ENCODE measurements around the gene EAF2. TPM values are rescaled to one million over a fixed set of nuclear protein-coding genes. Genes with fewer than 3 reads are reported as not detected.
"Not testable (repeated sequence)": the region's sequence is repeated elsewhere in the genome, so short reads cannot be mapped to it uniquely, and the experiment has no call there.

EAF2 gene
- total RNA-seq, 1 experiment from 2014 or later = 2.3 TPM

DNA sequence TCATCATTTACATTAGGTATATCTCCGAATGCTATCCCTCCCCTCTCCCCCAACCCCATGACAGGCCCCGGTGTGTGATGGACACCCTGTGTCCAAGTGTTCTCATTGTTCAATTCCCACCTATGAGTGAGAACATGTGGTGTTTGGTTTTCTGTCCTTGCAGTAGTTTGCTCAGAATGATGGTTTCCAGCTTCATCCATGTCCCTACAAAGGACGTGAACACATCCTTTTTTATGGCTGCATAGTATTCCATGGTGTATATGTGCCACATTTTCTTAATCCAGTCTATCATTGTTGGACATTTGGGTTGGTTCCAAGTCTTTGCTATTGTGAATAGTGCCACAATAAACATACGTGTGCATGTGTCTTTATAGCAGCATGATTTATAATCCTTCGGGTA is 22.8 kb downstream of the EAF2 start:
- DNase-seq (ENCODE audit: extremely low read depth, low read depth) = not testable (repeated sequence)

DNA sequence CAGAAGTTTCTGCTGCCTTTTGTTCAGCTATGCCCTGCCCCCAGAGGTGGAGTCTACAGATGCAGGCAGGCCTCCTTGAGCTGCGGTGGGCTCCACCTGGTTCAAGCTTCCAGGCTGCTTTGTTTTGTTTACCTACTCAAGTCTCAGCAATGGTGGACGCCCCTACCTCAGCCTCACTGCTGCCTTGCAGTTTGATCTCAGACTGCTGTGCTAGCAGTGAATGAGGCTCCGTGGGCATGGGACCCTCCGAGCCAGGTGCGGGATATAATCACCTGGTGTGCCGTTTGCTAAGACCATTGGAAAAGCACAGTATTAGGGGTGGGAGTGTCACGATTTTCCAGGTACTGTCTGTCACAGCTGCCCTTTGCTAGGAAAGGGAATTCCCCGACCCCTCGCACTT is 28.2 kb downstream of the EAF2 start:
- DNase-seq (ENCODE audit: extremely low read depth, low read depth) = not testable (repeated sequence)

DNA sequence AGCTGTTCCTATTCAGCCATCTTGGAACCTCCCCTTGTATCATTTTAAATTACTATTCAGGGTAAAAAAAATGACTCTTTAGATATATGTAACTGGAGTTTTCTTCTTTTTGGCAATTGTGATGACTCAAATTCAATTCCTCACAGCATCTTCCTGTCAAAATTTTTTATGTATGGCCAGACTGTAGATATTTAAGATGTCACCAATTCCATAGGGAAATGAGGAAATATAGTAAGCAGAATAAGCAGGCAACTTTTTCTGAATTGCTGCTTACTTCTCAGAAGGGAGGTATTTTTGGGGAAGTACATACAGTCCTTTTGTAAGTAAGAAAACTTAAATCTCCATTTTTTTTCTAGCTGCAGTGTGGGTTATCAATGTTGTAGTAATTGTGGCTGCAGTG is 28.8 kb downstream of the EAF2 start:
- DNase-seq (ENCODE audit: extremely low read depth, low read depth) = no peak

DNA sequence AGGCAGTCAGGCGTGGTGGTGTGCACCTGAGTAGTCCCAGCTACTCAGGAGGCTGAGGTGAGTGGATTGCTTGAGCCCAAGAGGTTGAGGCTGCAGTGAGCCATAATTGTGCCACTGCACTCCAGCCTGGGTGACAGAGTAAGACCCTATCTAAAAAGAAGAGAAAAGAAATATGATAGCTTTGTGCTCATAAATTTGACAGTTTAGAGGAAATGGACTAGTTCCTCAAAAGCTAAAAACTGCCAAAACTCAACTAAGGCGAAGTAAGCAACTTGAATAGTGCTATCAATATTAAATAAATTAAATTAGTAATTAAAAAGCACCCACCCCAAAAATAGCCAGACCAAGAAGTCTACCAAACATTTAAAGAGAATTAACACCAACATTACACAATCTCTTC is 34.7 kb downstream of the EAF2 start:
- DNase-seq (ENCODE audit: extremely low read depth, low read depth) = no peak

DNA sequence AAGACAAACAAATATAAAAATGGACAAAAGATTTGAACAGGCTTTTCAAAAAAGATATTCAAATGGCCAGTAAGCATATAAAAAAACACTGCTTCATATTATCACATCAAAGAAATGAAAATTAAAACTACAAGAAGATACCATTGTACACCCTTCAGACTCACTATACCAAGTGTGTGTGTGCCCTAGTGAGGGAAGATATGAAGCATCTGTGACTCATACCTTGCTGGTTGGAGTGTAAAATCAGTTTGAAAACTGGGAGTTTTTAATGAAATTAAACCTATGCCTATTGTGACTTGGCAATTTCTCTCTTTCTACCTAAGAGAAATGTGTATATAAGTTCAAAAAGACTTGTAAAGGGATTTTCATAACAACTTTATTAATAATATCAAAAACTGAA is 35.7 kb downstream of the EAF2 start:
- DNase-seq (ENCODE audit: extremely low read depth, low read depth) = no peak

DNA sequence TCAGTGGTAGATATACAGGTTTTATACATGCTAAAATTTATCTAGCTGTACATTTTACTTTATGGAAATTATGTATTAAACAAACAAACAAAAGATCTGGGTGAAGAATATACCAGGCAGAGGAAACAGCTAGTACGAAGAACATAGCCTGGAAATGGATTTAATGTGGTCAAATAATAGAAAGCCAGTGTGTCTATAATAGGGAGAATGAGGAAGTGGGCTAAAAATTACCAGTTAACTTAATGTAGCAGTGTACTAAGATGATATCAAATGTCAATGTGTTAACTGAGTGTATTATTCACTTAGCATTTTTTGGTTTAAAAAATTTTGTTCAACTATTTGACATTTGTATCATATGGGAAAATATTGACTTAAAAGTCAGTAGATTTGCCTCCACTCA is 36.4 kb downstream of the EAF2 start:
- no peak for DNase-seq (ENCODE audit: extremely low read depth, low read depth)

DNA sequence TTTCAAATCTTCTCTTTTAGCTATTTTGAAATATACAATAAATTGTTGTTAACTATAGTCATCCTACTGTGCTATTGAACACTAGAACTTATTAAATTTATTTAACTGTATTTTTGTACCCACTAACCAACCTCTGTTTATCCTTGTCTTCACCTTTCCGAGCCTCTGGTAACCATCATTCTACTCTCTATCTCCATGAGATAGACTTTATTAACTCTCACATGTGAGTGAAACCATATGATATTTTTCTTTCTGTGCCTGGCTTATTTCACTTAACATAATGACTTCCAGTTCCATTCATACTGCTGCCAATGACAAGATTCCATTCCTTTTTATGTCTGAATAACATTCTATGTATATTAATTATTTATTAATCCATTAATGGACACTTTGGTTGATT is 43.4 kb downstream of the EAF2 start:
- DNase-seq (ENCODE audit: extremely low read depth, low read depth) = no peak

DNA sequence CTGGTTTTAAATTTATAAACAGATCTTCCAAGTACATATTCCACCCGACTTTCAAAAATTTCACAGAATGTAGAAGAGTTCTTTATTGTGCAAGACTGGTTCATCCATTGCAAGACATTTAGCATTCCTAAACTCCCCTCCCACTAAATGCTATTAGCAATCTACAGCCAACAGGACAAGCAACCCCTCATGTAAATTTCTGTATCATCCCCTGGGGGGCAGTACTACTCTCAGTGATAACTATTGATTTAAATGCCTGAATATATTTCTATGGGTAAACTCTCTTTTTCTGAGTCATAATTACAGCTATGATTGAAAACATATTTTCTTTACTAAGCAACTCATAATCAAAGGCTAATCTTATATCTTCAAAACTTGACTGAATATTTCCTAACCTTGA is 48.5 kb downstream of the EAF2 start:
- DNase-seq (ENCODE audit: extremely low read depth, low read depth) = peak; percentile 14

DNA sequence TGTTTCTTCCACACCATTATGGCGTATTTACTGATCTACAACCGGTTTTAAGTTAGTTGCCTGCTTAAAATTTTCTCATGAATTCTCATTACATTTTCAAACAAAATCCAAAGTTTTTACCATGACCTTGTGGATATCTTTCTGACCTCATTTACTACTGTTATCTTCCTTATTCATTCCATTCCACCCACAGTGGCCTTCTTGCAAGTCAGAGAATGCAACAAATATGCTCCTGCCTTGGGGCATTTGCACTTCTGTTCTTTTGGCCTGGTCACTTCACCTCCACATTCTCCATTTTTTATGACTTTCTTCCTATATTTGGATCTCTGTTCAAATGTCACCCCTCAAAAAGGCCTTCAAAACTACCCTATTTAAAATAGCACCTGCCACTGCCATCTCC is 50.4 kb downstream of the EAF2 start:
- DNase-seq (ENCODE audit: extremely low read depth, low read depth) = no peak

DNA sequence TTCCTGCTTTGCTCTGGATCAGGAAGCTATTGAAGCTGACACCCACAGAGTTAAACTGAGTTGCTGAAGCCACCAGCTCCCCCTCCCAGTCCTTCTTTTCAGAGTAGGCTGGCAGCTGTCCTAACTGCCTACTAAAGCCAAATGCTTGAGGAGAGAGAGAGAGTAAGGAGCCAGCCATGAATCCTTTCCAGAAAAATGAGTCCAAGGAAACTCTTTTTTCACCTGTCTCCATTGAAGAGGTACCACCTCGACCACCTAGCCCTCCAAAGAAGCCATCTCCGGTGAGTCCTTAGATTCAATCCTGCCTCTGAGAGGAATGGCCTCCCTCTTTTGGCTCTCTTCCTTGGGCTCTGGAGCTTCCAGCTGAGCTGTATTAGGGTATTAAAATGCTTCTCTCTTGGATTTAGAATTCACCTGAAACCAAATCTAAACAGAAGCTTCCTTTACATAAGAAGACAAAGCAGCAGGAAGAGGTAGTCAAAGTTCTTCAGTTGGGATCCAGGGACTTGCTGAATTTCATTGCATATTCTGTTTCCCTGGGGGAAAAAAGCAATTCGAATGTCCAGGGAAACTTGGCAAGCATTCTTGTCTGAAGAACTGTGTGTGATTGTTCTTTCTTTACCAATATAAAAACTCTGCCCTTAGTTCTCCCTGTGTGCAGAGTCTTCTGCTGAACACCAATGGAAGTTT is 59.4 kb downstream of the EAF2 start, which contains the start of gene SLC15A2:
TSS of gene SLC15A2 (plus strand) at position 101 of the 690 bp plus-strand sequence. CDS start at position 177, 76 bp downstream.
- no peak for DNase-seq (ENCODE audit: extremely low read depth, low read depth)

DNA sequence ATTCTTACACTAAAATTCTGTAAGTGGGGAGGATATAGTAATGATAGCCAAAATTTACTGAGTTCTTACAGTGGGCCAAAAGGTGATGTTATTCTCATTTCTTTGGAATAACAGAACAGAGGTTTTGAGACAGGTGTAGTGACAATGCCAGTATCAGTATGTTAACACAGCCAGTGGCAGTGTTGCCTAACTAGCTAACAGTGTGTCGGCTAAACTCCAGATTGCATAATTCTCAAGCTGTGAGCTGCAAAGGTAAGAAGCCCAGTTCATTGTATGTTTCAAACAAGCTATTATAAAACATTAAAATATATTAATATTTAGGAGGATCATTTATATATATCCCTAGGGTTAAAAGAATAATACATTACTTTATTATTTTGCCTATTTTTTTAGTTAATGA is 60.1 kb downstream of the EAF2 start:
- DNase-seq (ENCODE audit: extremely low read depth, low read depth) = no peak

DNA sequence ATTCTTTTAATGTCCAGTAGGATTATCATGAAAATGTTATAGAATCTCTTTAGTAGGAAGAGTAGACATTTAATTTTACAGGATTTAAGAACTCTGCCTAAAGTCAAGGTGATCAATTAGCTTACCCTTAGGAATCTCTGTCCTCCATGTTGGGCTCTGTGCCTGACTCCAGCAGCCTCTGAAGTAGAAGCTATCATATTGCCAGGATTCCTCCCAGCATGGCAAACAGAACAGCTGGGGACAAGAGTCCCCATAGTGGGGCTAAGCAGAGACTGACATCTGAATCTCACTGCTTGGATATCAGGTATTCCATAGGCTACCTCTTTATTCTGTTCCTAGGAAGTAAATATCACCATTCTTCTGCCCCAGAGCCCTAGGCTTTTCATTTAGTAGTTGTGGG is 60.7 kb downstream of the EAF2 start:
- no peak for DNase-seq (ENCODE audit: extremely low read depth, low read depth)

DNA sequence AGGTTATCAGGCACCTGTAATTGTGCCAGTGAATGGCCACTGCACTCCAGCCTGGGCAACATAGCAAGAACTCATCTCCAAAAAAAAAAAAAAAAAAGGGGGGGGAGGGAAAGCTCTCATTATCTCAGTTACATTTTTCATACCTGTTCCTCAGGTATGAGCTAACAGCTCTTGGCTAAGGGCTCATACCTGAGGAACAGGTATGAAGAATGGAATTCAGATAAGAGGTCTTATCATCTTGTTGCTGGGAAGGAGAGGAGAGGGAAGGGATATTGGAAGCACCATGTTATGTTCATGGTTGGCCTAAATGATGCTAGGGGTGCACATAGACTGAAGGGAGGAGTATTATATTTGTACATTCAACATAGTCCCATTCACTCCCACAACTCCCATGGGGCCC is 61.8 kb downstream of the EAF2 start:
- DNase-seq (ENCODE audit: extremely low read depth, low read depth) = no peak

DNA sequence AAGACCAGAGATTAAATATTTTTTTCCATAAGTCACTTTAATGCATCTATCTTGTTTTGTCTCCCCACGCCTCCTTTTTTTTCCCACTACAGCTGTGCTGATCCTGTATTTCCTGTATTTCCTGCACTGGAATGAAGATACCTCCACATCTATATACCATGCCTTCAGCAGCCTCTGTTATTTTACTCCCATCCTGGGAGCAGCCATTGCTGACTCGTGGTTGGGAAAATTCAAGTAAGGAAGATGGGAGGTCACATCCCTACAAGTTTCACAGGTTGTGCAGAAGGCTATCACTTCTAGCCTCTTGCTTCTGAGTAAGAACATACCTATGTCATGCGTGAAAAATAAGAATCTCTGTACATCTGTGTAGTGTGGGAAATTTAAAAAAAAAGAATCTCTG is 62.3 kb downstream of the EAF2 start:
- no peak for DNase-seq (ENCODE audit: extremely low read depth, low read depth)

DNA sequence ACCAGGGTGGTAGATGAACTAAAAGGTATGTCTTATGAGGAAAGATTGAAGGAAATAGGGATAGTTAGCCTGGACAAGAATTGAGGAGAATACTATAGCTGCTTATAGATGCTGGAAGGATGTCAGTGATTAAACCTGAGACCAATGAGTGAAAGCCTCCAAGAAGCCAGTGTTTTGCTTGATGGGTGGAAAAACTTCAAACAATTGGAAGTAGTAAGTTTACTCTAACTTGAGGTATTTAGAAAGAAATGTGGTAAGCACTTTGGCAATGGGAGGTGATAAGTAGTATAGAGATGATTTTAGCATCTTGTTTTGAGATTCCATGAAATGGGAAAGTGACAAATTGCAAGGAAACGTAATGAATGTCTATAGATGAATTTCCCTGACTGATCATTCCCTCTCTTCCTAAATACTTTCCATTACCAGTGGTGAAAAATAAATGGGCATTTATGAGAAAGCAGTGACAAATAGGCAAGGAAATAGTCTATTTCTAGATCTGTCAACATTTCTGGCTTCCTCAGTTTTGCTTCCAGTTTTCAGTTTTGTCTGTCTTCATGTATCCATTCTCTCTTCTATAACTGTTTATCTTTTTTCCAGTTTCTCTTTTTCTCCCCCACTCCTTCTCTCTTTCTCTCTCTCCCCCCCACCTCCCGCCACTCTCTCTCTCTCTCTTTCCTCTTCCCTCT is 78.4 kb downstream of the EAF2 start:
- DNase-seq (ENCODE audit: extremely low read depth, low read depth) = no peak

DNA sequence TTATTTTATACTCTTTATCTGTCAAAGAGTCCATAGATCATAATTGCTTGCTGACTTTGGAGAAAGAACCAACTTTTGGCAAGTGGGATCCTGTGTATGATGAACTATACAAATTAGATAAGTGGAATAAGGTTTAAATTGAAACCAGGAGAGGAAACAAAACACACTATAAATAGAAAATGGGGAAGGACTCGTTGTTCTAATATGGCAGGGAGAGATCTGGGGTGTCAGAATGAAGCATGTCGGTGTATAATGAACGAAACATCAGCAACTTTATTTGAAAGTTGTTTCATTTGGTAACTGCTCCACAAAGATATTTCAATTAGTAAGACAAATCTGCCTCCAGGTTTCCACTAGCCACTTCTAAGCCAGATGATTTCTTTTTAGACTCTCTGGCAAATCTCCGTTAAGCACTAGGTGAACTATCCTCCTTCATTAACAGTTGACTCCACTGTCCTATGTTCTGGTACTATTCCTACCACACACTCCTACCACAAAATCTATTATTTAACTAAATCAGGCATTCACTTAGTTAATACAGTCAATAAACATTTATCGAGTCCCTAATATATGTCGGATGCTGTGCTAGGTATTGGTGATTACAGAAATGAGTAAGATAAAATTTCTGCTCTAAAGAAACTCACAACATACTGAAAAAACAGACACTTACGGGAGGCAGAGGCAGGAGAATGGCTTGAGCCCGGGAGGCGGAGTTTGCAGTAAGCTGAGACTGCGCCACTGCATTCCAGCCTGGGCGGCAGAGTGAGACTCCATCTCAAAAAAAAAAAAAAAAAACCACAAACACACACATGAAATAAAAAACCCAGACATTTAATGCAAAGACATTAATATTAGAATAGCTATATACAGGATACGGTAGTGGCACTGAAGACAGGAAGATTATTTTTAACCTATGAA is 79.3 kb downstream of the EAF2 start:
- DNase-seq (ENCODE audit: extremely low read depth, low read depth) = no peak

DNA sequence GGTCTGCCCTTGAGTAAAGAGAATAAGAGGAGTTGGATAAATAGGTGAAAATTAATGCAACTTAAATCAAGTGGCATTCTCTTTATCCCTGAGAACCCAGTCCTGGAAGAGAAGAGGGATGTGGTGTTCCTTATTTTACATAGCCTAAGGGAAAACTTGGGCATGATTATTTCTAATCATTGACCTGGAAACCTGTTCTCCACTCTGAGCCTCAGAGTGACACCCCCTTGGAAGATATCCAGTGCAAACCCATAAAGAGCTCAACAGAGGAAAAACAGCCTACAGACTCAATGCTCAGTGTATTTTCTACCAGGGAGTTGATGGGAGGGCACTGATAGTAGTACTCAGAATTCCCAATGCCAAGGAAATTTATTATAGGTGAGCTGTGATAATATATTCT is 81.2 kb downstream of the EAF2 start:
- DNase-seq (ENCODE audit: extremely low read depth, low read depth) = no peak

DNA sequence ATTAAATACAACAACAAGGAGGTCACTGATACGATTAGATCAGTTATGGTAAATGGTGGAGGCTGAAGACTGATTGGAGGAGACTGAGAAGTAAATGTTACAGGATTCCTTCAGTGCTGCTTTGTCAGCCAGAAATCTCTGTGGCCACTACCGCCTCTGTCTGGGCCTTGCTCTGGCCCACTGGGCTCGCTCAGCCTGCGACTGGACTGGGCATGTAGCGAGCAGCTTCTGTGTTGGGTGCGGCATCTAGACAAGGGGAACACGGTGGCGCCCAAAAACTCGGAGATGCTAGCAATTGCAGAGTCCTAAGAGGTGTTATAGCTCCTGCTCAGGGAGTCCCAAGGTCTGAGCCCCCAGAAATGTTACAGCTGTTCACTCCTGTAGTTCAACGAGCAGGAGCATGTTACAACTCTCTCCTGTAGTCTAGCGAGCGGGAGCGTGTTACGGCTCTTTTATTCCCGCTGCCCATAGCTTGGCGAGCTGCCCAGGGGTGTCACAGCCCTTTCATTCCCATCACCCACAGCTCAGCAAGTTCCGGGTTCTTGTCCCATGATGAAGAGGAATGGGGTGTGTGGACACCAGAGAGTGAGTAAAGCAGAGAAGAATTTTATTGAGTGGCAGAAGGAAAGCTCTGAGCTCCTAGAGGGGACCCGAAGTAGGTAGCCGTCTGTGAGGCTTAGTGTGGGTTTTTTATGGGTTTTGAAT is 83.9 kb downstream of the EAF2 start:
- no peak for DNase-seq (ENCODE audit: extremely low read depth, low read depth)

DNA sequence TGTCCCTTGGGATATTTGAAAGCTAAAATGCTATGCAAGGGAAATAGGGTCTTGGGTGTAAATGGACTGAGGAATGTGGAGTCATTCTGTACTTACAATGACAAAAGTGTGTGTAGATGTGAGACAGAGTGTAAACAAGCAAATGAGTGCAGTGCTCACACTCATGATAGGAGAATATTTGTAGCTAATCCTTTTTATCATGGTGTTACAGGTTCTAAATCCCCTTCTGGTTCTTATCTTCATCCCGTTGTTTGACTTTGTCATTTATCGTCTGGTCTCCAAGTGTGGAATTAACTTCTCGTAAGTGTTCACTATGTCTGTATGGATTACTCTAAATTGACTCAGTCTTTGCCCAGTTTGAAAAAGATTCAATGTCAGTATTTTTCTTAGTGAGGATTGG is 89.7 kb downstream of the EAF2 start:
- DNase-seq (ENCODE audit: extremely low read depth, low read depth) = no peak

DNA sequence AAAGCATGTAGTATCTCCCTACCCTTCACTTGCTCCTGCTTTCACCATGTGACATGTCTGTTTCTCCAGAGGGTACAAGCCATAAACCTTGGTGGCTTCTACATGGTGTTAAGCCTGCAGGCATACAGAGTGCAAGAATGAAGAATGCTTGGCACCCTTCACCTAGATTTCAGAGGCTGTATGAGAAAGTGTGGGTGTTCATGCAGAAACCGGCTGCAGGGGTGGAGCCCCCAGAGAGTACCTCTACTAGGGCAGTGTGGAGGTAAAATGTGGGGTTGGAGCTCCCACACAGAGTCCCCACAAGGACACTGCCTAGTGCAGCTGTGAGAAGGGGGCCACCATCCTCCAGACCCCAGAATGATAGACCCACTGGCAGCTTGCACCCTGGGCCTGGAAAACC is 91.4 kb downstream of the EAF2 start:
- no peak for DNase-seq (ENCODE audit: extremely low read depth, low read depth)

All from NCI-H460 (cell line).